GF-D8 (cell line): ENCODE measurements around the gene NFIX.

ENCODE experiments used
- DNase-seq: peaks from one replicate; lab custom pipeline; 2025; lab: John Stamatoyannopoulos, UW

NFIX gene

GRCh38 chr19:13056052-13056660, 60.9 kb downstream of the NFIX start:
- no peak for DNase-seq

GRCh38 chr19:13057147-13057572, 61.9 kb downstream of the NFIX start:
- DNase-seq: no peak

GRCh38 chr19:13057744-13058143, 62.5 kb downstream of the NFIX start:
- DNase-seq: no peak

- no peak for DNase-seq
Measured at GRCh38 chr19:13058951-13059660, 63.8 kb downstream of the NFIX start.

GRCh38 chr19:13060233-13060963, 65.1 kb downstream of the NFIX start:
- DNase-seq: no peak

GRCh38 chr19:13060964-13061927, 66.0 kb downstream of the NFIX start:
- peak; percentile 20 for DNase-seq

GRCh38 chr19:13062317-13062716, 67.0 kb downstream of the NFIX start:
- DNase-seq: no peak

GRCh38 chr19:13063461-13064091, 68.3 kb downstream of the NFIX start:
- DNase-seq: no peak

- no peak for DNase-seq
Measured at GRCh38 chr19:13064092-13064489, 68.8 kb downstream of the NFIX start.

GRCh38 chr19:13066226-13066625, 71.0 kb downstream of the NFIX start:
- no peak for DNase-seq

- no peak for DNase-seq
Measured at GRCh38 chr19:13066933-13067807, 71.9 kb downstream of the NFIX start.

- no peak for DNase-seq
Measured at GRCh38 chr19:13068085-13068846, 73.0 kb downstream of the NFIX start.

- no peak for DNase-seq
Measured at GRCh38 chr19:13069415-13070359, 74.4 kb downstream of the NFIX start.

GRCh38 chr19:13070425-13071140, 75.3 kb downstream of the NFIX start:
- DNase-seq: no peak

- no peak for DNase-seq
Measured at GRCh38 chr19:13071444-13072187, 76.3 kb downstream of the NFIX start.

GRCh38 chr19:13072188-13072908, 77.1 kb downstream of the NFIX start:
- DNase-seq: no peak
